Measurements from ENCODE around the gene FOXQ1.

DNA sequence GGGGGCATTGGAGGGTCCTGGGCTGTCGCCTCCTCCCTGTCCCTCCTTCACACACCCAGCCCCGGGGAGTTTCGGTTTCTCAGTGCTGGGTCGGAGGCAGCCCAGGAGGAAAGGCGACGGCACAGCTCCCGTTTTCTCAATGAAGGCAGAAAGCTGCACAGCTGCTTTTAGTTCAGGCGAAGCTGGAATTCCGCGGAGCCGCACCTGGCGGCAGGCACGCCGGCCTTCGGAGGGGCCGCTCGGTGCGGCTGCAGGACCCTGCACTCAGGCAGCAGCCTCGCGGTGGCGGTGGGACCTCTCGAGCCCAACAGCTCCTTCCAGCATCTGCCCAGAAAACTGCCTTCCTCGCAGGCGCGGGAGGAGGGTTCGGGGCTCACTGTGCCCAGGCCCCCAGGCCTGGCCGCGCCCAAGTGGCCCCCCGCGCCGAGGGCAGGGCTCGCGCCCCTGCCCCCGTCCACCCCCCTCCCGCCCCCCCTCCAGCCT is 4.6 kb downstream of the FOXQ1 start:
- no peak for TF ChIP-seq EZH2 (IDR thresholded peaks at IDR 0.05; ENCODE audit: low read depth)
- TF ChIP-seq, protein P1, sequence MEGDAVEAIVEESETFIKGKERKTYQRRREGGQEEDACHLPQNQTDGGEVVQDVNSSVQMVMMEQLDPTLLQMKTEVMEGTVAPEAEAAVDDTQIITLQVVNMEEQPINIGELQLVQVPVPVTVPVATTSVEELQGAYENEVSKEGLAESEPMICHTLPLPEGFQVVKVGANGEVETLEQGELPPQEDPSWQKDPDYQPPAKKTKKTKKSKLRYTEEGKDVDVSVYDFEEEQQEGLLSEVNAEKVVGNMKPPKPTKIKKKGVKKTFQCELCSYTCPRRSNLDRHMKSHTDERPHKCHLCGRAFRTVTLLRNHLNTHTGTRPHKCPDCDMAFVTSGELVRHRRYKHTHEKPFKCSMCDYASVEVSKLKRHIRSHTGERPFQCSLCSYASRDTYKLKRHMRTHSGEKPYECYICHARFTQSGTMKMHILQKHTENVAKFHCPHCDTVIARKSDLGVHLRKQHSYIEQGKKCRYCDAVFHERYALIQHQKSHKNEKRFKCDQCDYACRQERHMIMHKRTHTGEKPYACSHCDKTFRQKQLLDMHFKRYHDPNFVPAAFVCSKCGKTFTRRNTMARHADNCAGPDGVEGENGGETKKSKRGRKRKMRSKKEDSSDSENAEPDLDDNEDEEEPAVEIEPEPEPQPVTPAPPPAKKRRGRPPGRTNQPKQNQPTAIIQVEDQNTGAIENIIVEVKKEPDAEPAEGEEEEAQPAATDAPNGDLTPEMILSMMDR (conservative IDR thresholded peaks at IDR 0.05): no peak

Measured in PC-9 (cell line).